Esophagus muscularis mucosa (tissue), 4 donors: ENCODE results near the gene AKAP5. TPM values are rescaled to one million over a fixed set of nuclear protein-coding genes. Genes with fewer than 3 reads are reported as not detected.

Experiments
- DNase-seq: peaks from one replicate; pipeline ENCODE4 v3.0.0-alpha.2; 2017; ENCODE audit errors: extremely low spot score
- H3K27ac ChIP-seq, 4 donors: fragments of 200-600 bp; sonication (generic); replicated peaks in 1 of 4; 1 replicate in 3 of 4; 2 replicates in 1 of 4; pipeline ENCODE4 v1.5.1; 2016 to 2019; ENCODE audit warnings: mild to moderate bottlenecking in 1 of 4
- H3K27me3 ChIP-seq, 4 donors: fragments of 200-600 bp; sonication (generic); one replicate each; pipeline versions ENCODE4 v1.5.1 to v1.6.0; 2016 to 2019
- H3K36me3 ChIP-seq, 4 donors: fragments of 200-600 bp; sonication (generic); one replicate each; pipeline ENCODE4 v1.5.1; 2016 to 2019
- H3K4me1 ChIP-seq, 4 donors: fragments of 200-600 bp; sonication (generic); one replicate each; pipeline ENCODE4 v1.5.1; 2016 to 2019
- H3K4me3 ChIP-seq, 4 donors: fragments of 200-600 bp; sonication (generic); 1 replicate in 2 of 4; 2 replicates in 2 of 4; pipeline ENCODE4 v1.5.1; 2016 to 2019; ENCODE audit warnings: mild to moderate bottlenecking in 4 of 4, moderate library complexity in 1 of 4
- H3K9me3 ChIP-seq, 4 donors: fragments of 200-600 bp; sonication (generic); 1 replicate in 3 of 4; 2 replicates in 1 of 4; pipeline ENCODE4 v1.5.1; 2016 to 2019
- EP300 ChIP-seq: sonication (generic); formaldehyde crosslinking; IDR thresholded peaks from one replicate; pipeline ENCODE4 v1.6.1; 2017; ENCODE audit warnings: antibody characterized with exemption
- POLR2A ChIP-seq: fragments of 450-650 bp; IDR thresholded peaks from one replicate; pipeline ENCODE4 v1.6.1; 2017; ENCODE audit warnings: antibody characterized with exemption, moderate library complexity, mild to moderate bottlenecking, low read depth
- POLR2AphosphoS5 ChIP-seq, 2 donors: sonication (generic); formaldehyde crosslinking; IDR thresholded peaks; one replicate each; pipeline ENCODE4 v1.6.1; 2017; ENCODE audit warnings: antibody characterized with exemption in 2 of 2
- WGBS: methylation state at CpG from one replicate; pipeline ENCODE4 v1.1.5; 2018; 5-methylcytosine and 5-hydroxymethylcytosine counted together
- intact Hi-C: fragments of 100-400 bp; cut with DNase I; formaldehyde crosslinking; loops from one replicate; pipeline ENCODE4 v1.15.1; 2023
- total RNA-seq, 4 donors: library from RNA; depleted of rRNA; stranded (reverse); fragments of >200 nt; gene quantifications; one replicate each; pipeline versions ENCODE4 v1.1.0 to v1.2.1, GENCODE V29; 2016
- TF ChIP-seq, protein P1 (sequence below), 3 experiments: fragments of 200-600 bp in 2 of 3; fragments of 450-650 bp in 1 of 3; sonication (generic) in 2 of 3; IDR thresholded peaks; one replicate each; pipeline ENCODE4 v1.5.1; 2017 to 2019; ENCODE audit warnings: antibody characterized with exemption in 3 of 3, mild to moderate bottlenecking in 2 of 3, moderate library complexity in 1 of 3

Gene AKAP5
- total RNA-seq, 4 donors from 2014 or later = 0.45 to 2.1 (median 1.4) TPM

DNA sequence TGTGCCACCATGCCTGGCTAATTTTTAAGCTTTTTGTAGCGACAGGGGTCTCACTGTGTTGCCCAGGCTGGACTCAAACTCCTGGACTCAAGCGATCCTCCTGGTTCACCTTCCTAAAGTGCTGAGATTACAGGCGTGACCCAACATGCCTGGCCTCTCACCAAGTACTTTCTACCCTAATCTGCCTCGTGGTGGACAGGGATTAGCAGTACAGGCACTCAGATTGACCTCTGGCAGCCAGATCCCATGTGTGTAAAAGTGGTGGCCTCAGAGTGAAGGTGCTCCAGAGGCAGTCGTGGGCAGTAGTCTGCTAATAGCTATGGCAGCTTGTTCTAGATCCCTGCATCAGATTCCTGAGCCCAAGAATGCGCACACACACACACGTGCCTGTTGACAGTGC, 46.3 kb upstream of the AKAP5 start:
- WGBS = 89% methylated on average over 5 of the region's 7 CpGs
- TF ChIP-seq POLR2A = no peak
- TF ChIP-seq, protein P1, sequence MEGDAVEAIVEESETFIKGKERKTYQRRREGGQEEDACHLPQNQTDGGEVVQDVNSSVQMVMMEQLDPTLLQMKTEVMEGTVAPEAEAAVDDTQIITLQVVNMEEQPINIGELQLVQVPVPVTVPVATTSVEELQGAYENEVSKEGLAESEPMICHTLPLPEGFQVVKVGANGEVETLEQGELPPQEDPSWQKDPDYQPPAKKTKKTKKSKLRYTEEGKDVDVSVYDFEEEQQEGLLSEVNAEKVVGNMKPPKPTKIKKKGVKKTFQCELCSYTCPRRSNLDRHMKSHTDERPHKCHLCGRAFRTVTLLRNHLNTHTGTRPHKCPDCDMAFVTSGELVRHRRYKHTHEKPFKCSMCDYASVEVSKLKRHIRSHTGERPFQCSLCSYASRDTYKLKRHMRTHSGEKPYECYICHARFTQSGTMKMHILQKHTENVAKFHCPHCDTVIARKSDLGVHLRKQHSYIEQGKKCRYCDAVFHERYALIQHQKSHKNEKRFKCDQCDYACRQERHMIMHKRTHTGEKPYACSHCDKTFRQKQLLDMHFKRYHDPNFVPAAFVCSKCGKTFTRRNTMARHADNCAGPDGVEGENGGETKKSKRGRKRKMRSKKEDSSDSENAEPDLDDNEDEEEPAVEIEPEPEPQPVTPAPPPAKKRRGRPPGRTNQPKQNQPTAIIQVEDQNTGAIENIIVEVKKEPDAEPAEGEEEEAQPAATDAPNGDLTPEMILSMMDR (IDR thresholded peaks at IDR 0.05) = no peak
- no peak for TF ChIP-seq EP300
- TF ChIP-seq POLR2AphosphoS5 (IDR thresholded peaks at IDR 0.05) = no peak
- Histone ChIP-seq H3K27me3 (no peaks in the 10 kb centered on the region), H3K4me1 (no peaks in the 10 kb centered on the region), H3K4me3 (no peak overlapping the region), H3K9me3 (no peaks in the 10 kb centered on the region), H3K27ac (no peak overlapping the region), H3K36me3 (peaks cover 43 to 91% (median 60%) of the 10 kb centered on the region in 4 donors)
- no peak for DNase-seq
- intact Hi-C loops = no loop called here

DNA sequence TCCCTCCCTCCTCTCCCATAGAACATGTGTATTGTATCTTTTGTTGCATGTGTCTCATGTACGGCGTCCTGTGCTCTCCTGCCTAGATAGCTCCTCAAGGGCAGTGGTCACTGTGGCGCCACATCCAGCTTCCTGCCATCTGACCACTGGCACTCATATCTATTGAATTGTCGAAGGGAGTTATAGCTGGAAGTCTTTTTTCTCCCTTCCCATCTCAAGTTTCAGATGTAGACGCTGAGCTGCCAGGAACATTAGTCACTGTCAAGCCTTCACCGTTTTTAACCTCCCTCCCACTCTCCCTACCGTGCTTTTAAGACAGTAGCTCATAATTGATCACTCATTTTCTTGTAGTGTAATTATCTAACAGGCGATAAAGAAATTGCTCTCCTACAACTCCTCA, 44.1 kb upstream of the AKAP5 start:
- peaks cover 39 to 94% (median 60%) of the 10 kb centered on the region in 4 donors for H3K36me3 ChIP-seq

DNA sequence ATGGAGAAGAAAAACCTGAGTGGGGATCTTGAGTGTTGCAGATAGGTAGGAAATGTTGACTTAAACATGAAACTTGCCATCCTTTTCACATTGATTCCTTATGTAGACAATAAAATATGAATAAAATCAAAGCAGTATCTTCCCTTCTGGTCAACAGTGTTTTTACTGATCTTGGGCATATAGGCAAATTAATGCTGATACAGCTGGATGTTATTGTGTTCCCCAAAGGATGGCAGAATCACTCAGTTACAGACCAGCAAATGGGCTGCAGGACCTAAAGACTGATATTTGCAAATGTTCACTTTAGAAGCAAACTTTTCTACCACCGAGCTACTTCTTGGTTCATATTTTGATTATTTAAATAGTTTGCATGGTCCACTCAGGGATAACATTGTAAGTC, 43.3 kb upstream of the AKAP5 start:
- WGBS = 96% methylated on average over 1 of the region's 1 CpG
- no peak for DNase-seq
- Histone ChIP-seq H3K4me3 (no peak overlapping the region), H3K27ac (no peak overlapping the region), H3K27me3 (no peaks in the 10 kb centered on the region), H3K36me3 (peaks cover 37 to 94% (median 60%) of the 10 kb centered on the region in 4 donors), H3K4me1 (no peaks in the 10 kb centered on the region), H3K9me3 (no peaks in the 10 kb centered on the region)
- TF ChIP-seq POLR2AphosphoS5 (IDR thresholded peaks at IDR 0.05) (no peak), POLR2A (no peak), EP300 (no peak)
- TF ChIP-seq, protein P1 (IDR thresholded peaks at IDR 0.05) = no peak
- intact Hi-C loops = no loop called here

More for the DNA sequence above, 44.1 kb upstream of the AKAP5 start:
- intact Hi-C loops = no loop called here
- Histone ChIP-seq H3K4me1 (no peaks in the 10 kb centered on the region), H3K27me3 (no peaks in the 10 kb centered on the region), H3K27ac (no peak overlapping the region), H3K4me3 (no peak overlapping the region), H3K9me3 (no peaks in the 10 kb centered on the region)
- no peak for DNase-seq
- 74% methylated on average over 8 of the region's 8 CpGs for WGBS
- TF ChIP-seq POLR2A (no peak), POLR2AphosphoS5 (IDR thresholded peaks at IDR 0.05) (no peak), EP300 (no peak)
- TF ChIP-seq, protein P1 (IDR thresholded peaks at IDR 0.05) = no peak

DNA sequence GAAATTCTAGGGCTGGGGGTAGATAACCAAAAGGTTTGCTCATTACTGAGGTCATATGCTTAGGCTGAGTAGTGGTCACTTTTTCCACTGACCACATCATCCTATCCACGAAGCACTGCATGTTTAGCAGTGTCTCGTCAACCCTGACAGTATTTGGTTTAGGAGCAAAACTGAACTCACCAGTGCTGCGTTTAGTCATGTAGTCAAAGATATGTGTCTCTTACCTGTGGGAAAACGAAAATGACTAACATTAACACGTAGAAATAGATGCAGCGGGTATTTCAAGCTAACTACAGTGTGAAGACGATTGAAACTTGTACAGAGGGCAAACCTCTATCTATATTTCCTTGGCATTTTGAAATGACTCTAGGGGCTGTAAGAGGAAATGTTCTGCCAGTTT, 42.5 kb upstream of the AKAP5 start:
- H3K9me3 ChIP-seq = no peaks in the 10 kb centered on the region
- H3K27ac ChIP-seq = no peak overlapping the region
- 84% methylated on average over 7 of the region's 7 CpGs for WGBS
- no peak for DNase-seq
- no peak overlapping the region for H3K4me3 ChIP-seq
- H3K4me1 ChIP-seq = no peaks in the 10 kb centered on the region
- intact Hi-C loops = no loop called here
- no peaks in the 10 kb centered on the region for H3K27me3 ChIP-seq
- H3K36me3 ChIP-seq = peaks cover 37 to 94% (median 60%) of the 10 kb centered on the region in 4 donors
- TF ChIP-seq, protein P1 (IDR thresholded peaks at IDR 0.05) = no peak
- TF ChIP-seq POLR2A (no peak), EP300 (no peak), POLR2AphosphoS5 (IDR thresholded peaks at IDR 0.05) (no peak)

DNA sequence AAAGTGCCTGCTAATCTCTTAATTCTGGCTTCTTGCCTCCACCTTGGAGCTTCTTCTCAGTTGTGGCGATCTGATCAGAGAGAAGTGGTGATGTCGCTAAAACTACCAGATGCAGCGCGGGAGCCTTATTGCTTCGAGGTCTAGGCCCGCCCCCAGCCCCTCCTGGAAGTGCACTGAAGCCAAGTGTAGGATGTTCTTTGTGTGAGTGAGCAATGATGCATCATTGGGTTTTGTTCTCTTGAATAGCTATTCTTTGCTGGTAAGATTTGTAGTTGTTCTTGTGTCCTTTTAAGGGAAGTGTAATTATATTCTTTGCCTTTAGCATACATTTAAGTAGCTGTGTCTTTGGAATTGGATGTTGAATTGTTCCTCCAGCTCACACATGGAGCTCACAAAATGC, 41.3 kb upstream of the AKAP5 start:
- WGBS = 98% methylated on average over 6 of the region's 6 CpGs
- H3K36me3 ChIP-seq = peaks cover 27 to 94% (median 62%) of the 10 kb centered on the region in 4 donors
- no peaks in the 10 kb centered on the region for H3K4me1 ChIP-seq
- H3K27me3 ChIP-seq = no peaks in the 10 kb centered on the region
- intact Hi-C loops = no loop called here
- TF ChIP-seq, protein P1 (IDR thresholded peaks at IDR 0.05) = no peak
- TF ChIP-seq POLR2A (no peak), POLR2AphosphoS5 (IDR thresholded peaks at IDR 0.05) (no peak), EP300 (no peak)
- no peak overlapping the region for H3K27ac ChIP-seq
- DNase-seq = no peak
- H3K4me3 ChIP-seq = no peak overlapping the region
- no peaks in the 10 kb centered on the region for H3K9me3 ChIP-seq
